OCI-LY7 (cell line): ENCODE results near the gene PRR18. TPM values are rescaled to one million over a fixed set of nuclear protein-coding genes. Genes with fewer than 3 reads are reported as not detected.
"Not testable (repeated sequence)": the region's sequence is repeated elsewhere in the genome, so short reads cannot be mapped to it uniquely, and the experiment has no call there.

ENCODE experiments used
- BruUV-seq: library from RNA; stranded (reverse); fragments of 400-500 nt; replicated peaks from 2 replicates; lab custom pipeline; 2021; lab: Mats Ljungman, UMichigan
- CTCF ChIA-PET: fragments of 300-600 bp; sonication (Branson Sonifier 250); formaldehyde crosslinking; loops from one replicate; lab custom pipeline; 2022; ENCODE audit warnings: antibody characterized with exemption; ENCODE audit not compliant: unreplicated experiment; lab: Charles Lee
- POLR2A ChIA-PET: fragments of 300-600 bp; sonication (Branson Sonifier 250); formaldehyde crosslinking; loops from one replicate; lab custom pipeline; 2022; ENCODE audit warnings: antibody characterized with exemption; lab: Charles Lee
- DNase-seq: peaks from one replicate; pipeline ENCODE4 v3.0.0-alpha.2; 2015; ENCODE audit warnings: low spot score
- H2AFZ ChIP-seq: fragments of 200-600 bp; sonication (generic), shearing (Covaris generic); 2 replicates; pipeline ENCODE4 v1.6.1; 2014; ENCODE audit warnings: mild to moderate bottlenecking, antibody characterized with exemption, low read length, moderate library complexity
- H3K27ac ChIP-seq: fragments of 200-600 bp; sonication (generic); 2 replicates; pipeline ENCODE4 v1.5.1; 2014; ENCODE audit warnings: mixed run types, low read depth, mild to moderate bottlenecking, moderate library complexity, low read length, inconsistent platforms; ENCODE audit not compliant: poor library complexity, severe bottlenecking
- H3K36me3 ChIP-seq: fragments of 200-600 bp; sonication (generic); 2 replicates; pipeline ENCODE4 v1.6.1; 2014; ENCODE audit warnings: mild to moderate bottlenecking, antibody characterized with exemption, low read length, moderate library complexity, mixed read lengths; ENCODE audit not compliant: insufficient read depth
- H3K4me1 ChIP-seq: fragments of 200-600 bp; sonication (generic); 2 replicates; pipeline ENCODE4 v1.5.1; 2014; ENCODE audit warnings: mild to moderate bottlenecking, low read length; ENCODE audit not compliant: insufficient read depth, poor library complexity, severe bottlenecking
- H3K4me2 ChIP-seq: fragments of 200-600 bp; sonication (generic); 2 replicates; pipeline ENCODE4 v1.6.1; 2014; ENCODE audit warnings: mild to moderate bottlenecking, low read length
- H3K4me3 ChIP-seq: fragments of 200-600 bp; sonication (generic); 2 replicates; pipeline ENCODE4 v1.5.1; 2014; ENCODE audit warnings: mild to moderate bottlenecking, low read depth, low read length; ENCODE audit not compliant: poor library complexity, severe bottlenecking
- H3K79me2 ChIP-seq: fragments of 200-600 bp; sonication (generic); 2 replicates; pipeline ENCODE4 v1.6.1; 2016; ENCODE audit warnings: low read depth, mild to moderate bottlenecking, low read length, moderate library complexity, mixed read lengths; ENCODE audit not compliant: insufficient read depth
- H3K9me2 ChIP-seq: fragments of 200-600 bp; sonication (generic); 2 replicates; pipeline ENCODE4 v1.6.1; 2016; ENCODE audit warnings: mild to moderate bottlenecking, low read length, mixed read lengths; ENCODE audit not compliant: insufficient read depth
- H3K9me3 ChIP-seq: fragments of 200-600 bp; sonication (generic); 2 replicates; pipeline ENCODE4 v1.6.1; 2014; ENCODE audit warnings: mild to moderate bottlenecking, mixed run types, low read length, mixed read lengths
- H4K20me1 ChIP-seq: fragments of 200-600 bp; sonication (generic); 2 replicates; pipeline ENCODE4 v1.6.1; 2014; ENCODE audit warnings: mild to moderate bottlenecking, antibody characterized with exemption, low read length, moderate library complexity, mixed read lengths; ENCODE audit not compliant: insufficient read depth
- EZH2phosphoT487 ChIP-seq: fragments of 200-600 bp; sonication (generic); IDR thresholded peaks from 2 replicates; pipeline ENCODE4 v1.6.1; 2018; ENCODE audit warnings: low read depth, borderline replicate concordance, mild to moderate bottlenecking, mixed run types, antibody characterized with exemption, low read length, moderate library complexity, mixed read lengths
- intact Hi-C: fragments of 100-400 bp; cut with micrococcal nuclease; formaldehyde crosslinking; loops from one replicate; pipeline ENCODE4 v1.10.0; 2022; ENCODE audit not compliant: unreplicated experiment
- total RNA-seq, 2 experiments: library from RNA; depleted of rRNA in 1 of 2; stranded (reverse); fragments of >200 nt in 1 of 2; shearing (Covaris generic) in 1 of 2; gene quantifications; 2 replicates each; pipeline ENCODE4 v1.2.3, GENCODE V29; 2014 to 2022
- TF ChIP-seq, protein P1 (sequence below): fragments of 200-600 bp; sonication (generic); conservative IDR thresholded peaks from 2 replicates; pipeline ENCODE4 v1.5.1; 2014; ENCODE audit warnings: mild to moderate bottlenecking, antibody characterized with exemption, low read length, moderate library complexity, mixed read lengths

PRR18 gene
- total RNA-seq, 2 experiments from 2014 or later = 0.13 to 0.38 TPM

DNA sequence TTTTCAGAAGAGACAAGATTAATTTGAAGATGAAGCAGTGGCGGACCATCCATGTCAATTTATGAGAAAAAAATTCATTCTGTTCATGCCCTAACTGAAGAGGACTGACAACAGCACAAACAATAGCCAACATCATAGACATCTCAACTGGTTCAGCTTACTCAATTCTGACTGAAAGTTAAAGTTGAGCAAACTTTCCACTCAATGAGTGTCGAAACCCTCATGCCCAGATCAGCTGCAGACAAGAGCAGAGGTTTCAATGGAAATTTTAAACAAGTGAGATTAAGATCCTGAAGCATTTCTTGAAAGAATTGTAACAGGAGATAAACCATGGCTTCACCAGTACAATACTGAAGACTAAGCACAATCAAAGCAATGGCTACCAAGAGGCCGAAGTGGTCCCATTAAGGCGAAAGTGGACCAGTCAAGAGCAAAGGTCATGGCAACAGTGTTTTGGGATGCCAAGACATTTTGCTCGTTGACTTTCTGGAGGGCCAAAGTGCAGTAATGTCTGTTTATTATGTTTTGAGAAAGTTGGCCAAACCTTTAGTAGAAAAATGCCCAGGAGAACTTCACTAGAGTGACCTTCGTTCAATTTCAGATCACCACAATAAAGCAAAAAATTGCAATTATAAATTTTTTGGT is 40.2 kb upstream of the PRR18 start:
- Histone ChIP-seq H2AFZ (no peak overlapping the region), H3K36me3 (no peaks in the 10 kb centered on the region), H3K27ac (no peak overlapping the region), H3K79me2 (peaks cover 3% of the 10 kb centered on the region; the same call in 1 of the 2 replicates), H3K4me3 (no peak overlapping the region), H3K9me2 (no peaks in the 10 kb centered on the region), H3K9me3 (0 out of 2 replicates have a peak, but pooled peaks cover 3% of the 10 kb centered on the region), H3K4me1 (peaks cover 4% of the 10 kb centered on the region), H3K4me2 (no peak overlapping the region), H4K20me1 (no peaks in the 10 kb centered on the region)
- intact Hi-C loops = loop anchor here (10.0 kb wide), 1 partner anchor 606 kb away; the partner anchor contains the start of gene RNASET2
- TF ChIP-seq, protein P1, sequence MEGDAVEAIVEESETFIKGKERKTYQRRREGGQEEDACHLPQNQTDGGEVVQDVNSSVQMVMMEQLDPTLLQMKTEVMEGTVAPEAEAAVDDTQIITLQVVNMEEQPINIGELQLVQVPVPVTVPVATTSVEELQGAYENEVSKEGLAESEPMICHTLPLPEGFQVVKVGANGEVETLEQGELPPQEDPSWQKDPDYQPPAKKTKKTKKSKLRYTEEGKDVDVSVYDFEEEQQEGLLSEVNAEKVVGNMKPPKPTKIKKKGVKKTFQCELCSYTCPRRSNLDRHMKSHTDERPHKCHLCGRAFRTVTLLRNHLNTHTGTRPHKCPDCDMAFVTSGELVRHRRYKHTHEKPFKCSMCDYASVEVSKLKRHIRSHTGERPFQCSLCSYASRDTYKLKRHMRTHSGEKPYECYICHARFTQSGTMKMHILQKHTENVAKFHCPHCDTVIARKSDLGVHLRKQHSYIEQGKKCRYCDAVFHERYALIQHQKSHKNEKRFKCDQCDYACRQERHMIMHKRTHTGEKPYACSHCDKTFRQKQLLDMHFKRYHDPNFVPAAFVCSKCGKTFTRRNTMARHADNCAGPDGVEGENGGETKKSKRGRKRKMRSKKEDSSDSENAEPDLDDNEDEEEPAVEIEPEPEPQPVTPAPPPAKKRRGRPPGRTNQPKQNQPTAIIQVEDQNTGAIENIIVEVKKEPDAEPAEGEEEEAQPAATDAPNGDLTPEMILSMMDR = no peak
- TF ChIP-seq EZH2phosphoT487 = no peak
- BruUV-seq = no TSS peak
- CTCF ChIA-PET = no interaction called here
- POLR2A ChIA-PET = no interaction called here
- no peak for DNase-seq

DNA sequence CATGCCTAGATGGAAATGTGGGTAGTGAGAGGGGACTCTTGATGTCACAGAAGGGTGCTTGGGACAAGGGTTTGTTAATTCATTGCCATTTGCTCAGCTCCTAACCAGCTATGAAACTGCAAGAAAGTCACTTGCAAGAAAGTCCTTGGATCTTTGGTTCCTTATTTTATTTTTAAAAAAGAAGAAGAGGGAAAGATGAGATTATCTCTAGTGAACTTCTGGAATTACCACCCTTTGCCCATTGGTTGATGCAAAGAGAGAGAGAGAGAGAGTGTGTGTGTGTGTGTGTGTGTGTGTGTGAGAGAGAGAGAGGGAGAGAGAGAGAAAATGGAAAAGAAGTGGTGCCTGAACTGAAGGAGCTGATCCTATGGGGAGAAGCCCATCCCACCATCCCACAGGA is 38.8 kb upstream of the PRR18 start:
- BruUV-seq = no TSS peak
- H3K4me2 ChIP-seq = no peak overlapping the region
- peaks cover 7% of the 10 kb centered on the region for H3K4me1 ChIP-seq

DNA sequence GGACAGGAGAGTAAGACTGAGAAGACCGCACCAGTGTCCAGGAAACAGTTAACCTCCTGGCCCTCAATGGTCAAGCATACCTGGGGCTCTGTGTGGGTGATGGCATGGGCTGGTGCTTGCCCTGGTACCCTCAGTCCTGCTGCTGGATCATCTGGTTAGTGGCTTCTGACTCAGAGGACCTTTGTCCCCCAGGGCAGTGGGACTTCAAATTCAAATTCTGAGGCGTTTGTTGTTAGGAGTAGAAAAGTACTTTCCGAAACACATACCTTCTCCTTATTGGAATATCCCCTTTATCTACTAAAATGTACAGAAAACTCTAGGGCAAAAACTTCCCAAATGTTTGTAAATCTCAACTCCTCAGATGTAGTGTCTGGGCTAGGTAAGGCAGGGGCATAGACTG is 38.3 kb upstream of the PRR18 start:
- Histone ChIP-seq H3K4me3 (no peak overlapping the region), H3K9me3 (0 out of 2 replicates have a peak, but pooled peaks cover 3% of the 10 kb centered on the region), H3K4me2 (no peak overlapping the region), H3K27ac (no peak overlapping the region), H3K4me1 (peaks cover 7% of the 10 kb centered on the region), H4K20me1 (no peaks in the 10 kb centered on the region), H3K36me3 (no peaks in the 10 kb centered on the region), H2AFZ (no peak overlapping the region), H3K79me2 (peaks cover 15% of the 10 kb centered on the region), H3K9me2 (no peaks in the 10 kb centered on the region)
- TF ChIP-seq EZH2phosphoT487 = no peak
- TF ChIP-seq, protein P1 = no peak
- intact Hi-C loops = loop anchor here (10.0 kb wide), 1 partner anchor 608 kb away; the partner anchor contains the start of gene RNASET2
- no peak for DNase-seq
- ChIA-PET POLR2A (interaction anchor here (0.7 to 0.9 kb wide), 3 partner anchors 11 to 1615 kb away, joined by 3 to 5 read pairs (median 4); no protein-coding TSS in a partner anchor), CTCF (no interaction called here)
- BruUV-seq = no TSS peak

More for the DNA sequence above, 38.8 kb upstream of the PRR18 start:
- Histone ChIP-seq H3K36me3 (no peaks in the 10 kb centered on the region), H3K4me3 (no peak overlapping the region), H3K27ac (no peak overlapping the region), H3K79me2 (peaks cover 9% of the 10 kb centered on the region), H4K20me1 (no peaks in the 10 kb centered on the region), H3K9me2 (no peaks in the 10 kb centered on the region), H3K9me3 (0 out of 2 replicates have a peak, but pooled peaks cover 3% of the 10 kb centered on the region), H2AFZ (no peak overlapping the region)
- DNase-seq = no peak
- ChIA-PET POLR2A (interaction anchor here (0.7 to 0.9 kb wide), 3 partner anchors 10 to 1614 kb away, joined by 3 to 5 read pairs (median 4); no protein-coding TSS in a partner anchor), CTCF (interaction anchor here (0.6 kb wide), 1 partner anchor 602 kb away, joined by 3 read pairs; no protein-coding TSS in a partner anchor)
- TF ChIP-seq EZH2phosphoT487 = no peak
- intact Hi-C loops = loop anchor here (10.0 kb wide), 1 partner anchor 608 kb away; the partner anchor contains the start of gene RNASET2

DNA sequence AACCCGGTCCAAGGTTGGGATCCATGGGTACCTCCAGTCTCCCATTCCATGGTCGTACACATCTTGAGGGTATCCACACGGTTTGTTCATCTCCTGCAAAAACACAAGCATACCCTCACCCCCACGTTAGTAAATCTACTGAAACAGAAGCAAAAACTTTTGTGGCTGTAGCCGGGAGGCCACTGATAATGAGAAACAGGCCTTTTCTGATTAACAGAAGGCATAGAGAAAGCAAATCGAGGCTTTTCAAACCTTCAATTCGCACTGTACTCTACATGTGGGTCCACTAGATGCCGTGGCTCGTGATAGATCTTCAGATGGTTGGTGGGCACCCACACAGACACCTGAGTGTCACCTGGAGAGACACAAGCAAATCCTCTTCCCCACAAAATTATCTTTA is 37.5 kb upstream of the PRR18 start:
- POLR2A ChIA-PET = interaction anchor here (0.6 kb wide), 1 partner anchor 1485 kb away, joined by 3 read pairs; no protein-coding TSS in a partner anchor
- H3K4me3 ChIP-seq, H4K20me1 ChIP-seq, H2AFZ ChIP-seq, H3K9me2 ChIP-seq, H3K9me3 ChIP-seq, BruUV-seq, CTCF ChIA-PET, DNase-seq, H3K36me3 ChIP-seq, H3K4me2 ChIP-seq, H3K27ac ChIP-seq: not testable (repeated sequence)
- intact Hi-C loops = loop anchor here (10.0 kb wide), 1 partner anchor 609 kb away; the partner anchor contains the start of gene RNASET2
- peaks cover 22% of the 10 kb centered on the region for H3K79me2 ChIP-seq
- peaks cover 14% of the 10 kb centered on the region for H3K4me1 ChIP-seq
